ENCODE results near the gene PIP5KL1.

The PIP5KL1 gene

GRCh38 chr9:127878001-127878651, 52.5 kb downstream of the PIP5KL1 start:
- H3K36me3 ChIP-seq (ENCODE audit: control insufficient read depth in 1 of 2, insufficient read depth in 2 of 2, low read length in 2 of 2): no peaks in the 10 kb centered on the region
- H3K27me3 ChIP-seq (ENCODE audit: low read depth, low read length): no peaks in the 10 kb centered on the region
- peaks cover 11 to 48% of the 10 kb centered on the region in 2 donors for H3K4me1 ChIP-seq (ENCODE audit: control insufficient read depth in 1 of 2, insufficient read depth in 2 of 2, low read length in 2 of 2)
- peak overlapping the region; percentile 2 for H3K27ac ChIP-seq (ENCODE audit: low read length)
- H3K9me3 ChIP-seq (ENCODE audit: control insufficient read depth in 1 of 2, low read length in 2 of 2): no peaks in the 10 kb centered on the region
- peak overlapping the region; percentile 59 to 68 for H3K4me3 ChIP-seq (ENCODE audit: low read depth in 1 of 2, low read length in 2 of 2)

GRCh38 chr9:127877566-127877998, 53.0 kb downstream of the PIP5KL1 start, which contains the start of gene AK1:
TSS of gene AK1 (minus strand) at chr9:127877675. CDS start at chr9:127874617, 3,058 bp downstream.
- no peaks in the 10 kb centered on the region for H3K9me3 ChIP-seq (ENCODE audit: control insufficient read depth in 1 of 2, low read length in 2 of 2)
- H3K27ac ChIP-seq (ENCODE audit: low read length): peak within 1 kb of the TSS; percentile 39
- no peaks in the 10 kb centered on the region for H3K27me3 ChIP-seq (ENCODE audit: low read depth, low read length)
- H3K36me3 ChIP-seq (ENCODE audit: control insufficient read depth in 1 of 2, insufficient read depth in 2 of 2, low read length in 2 of 2): peaks cover 0 to 4% of the 10 kb centered on the region in 2 donors
- peak within 1 kb of the TSS; percentile 60 to 68 for H3K4me3 ChIP-seq (ENCODE audit: low read depth in 1 of 2, low read length in 2 of 2)
- peaks cover 11 to 50% of the 10 kb centered on the region in 2 donors for H3K4me1 ChIP-seq (ENCODE audit: control insufficient read depth in 1 of 2, insufficient read depth in 2 of 2, low read length in 2 of 2)

- peaks cover 11 to 50% of the 10 kb centered on the region in 2 donors for H3K4me1 ChIP-seq (ENCODE audit: control insufficient read depth in 1 of 2, insufficient read depth in 2 of 2, low read length in 2 of 2)
Observed at GRCh38 chr9:127876764-127877562, 53.6 kb downstream of the PIP5KL1 start.

GRCh38 chr9:127876026-127876763, 54.4 kb downstream of the PIP5KL1 start:
- peak overlapping the region in 1 of 2 donors; percentile 68 for H3K4me3 ChIP-seq (ENCODE audit: low read depth in 1 of 2, low read length in 2 of 2)
- H3K36me3 ChIP-seq (ENCODE audit: control insufficient read depth in 1 of 2, insufficient read depth in 2 of 2, low read length in 2 of 2): peaks cover 0 to 16% of the 10 kb centered on the region in 2 donors
- H3K27me3 ChIP-seq (ENCODE audit: low read depth, low read length): no peaks in the 10 kb centered on the region
- no peaks in the 10 kb centered on the region for H3K9me3 ChIP-seq (ENCODE audit: control insufficient read depth in 1 of 2, low read length in 2 of 2)
- peaks cover 11 to 50% of the 10 kb centered on the region in 2 donors for H3K4me1 ChIP-seq (ENCODE audit: control insufficient read depth in 1 of 2, insufficient read depth in 2 of 2, low read length in 2 of 2)
- no peak overlapping the region for H3K27ac ChIP-seq (ENCODE audit: low read length)

More at GRCh38 chr9:127876764-127877562, 53.6 kb downstream of the PIP5KL1 start:
- H3K9me3 ChIP-seq (ENCODE audit: control insufficient read depth in 1 of 2, low read length in 2 of 2): no peaks in the 10 kb centered on the region
- peak overlapping the region; percentile 60 to 68 for H3K4me3 ChIP-seq (ENCODE audit: low read depth in 1 of 2, low read length in 2 of 2)
- H3K27ac ChIP-seq (ENCODE audit: low read length): peak overlapping the region; percentile 39
- peaks cover 0 to 8% of the 10 kb centered on the region in 2 donors for H3K36me3 ChIP-seq (ENCODE audit: control insufficient read depth in 1 of 2, insufficient read depth in 2 of 2, low read length in 2 of 2)
- H3K27me3 ChIP-seq (ENCODE audit: low read depth, low read length): no peaks in the 10 kb centered on the region

GRCh38 chr9:127875306-127875966, 55.1 kb downstream of the PIP5KL1 start:
- Histone ChIP-seq H3K27me3 (ENCODE audit: low read depth, low read length) (no peaks in the 10 kb centered on the region), H3K4me3 (ENCODE audit: low read depth in 1 of 2, low read length in 2 of 2) (no peak overlapping the region), H3K36me3 (ENCODE audit: control insufficient read depth in 1 of 2, insufficient read depth in 2 of 2, low read length in 2 of 2) (peaks cover 0 to 23% of the 10 kb centered on the region in 2 donors), H3K27ac (ENCODE audit: low read length) (no peak overlapping the region), H3K9me3 (ENCODE audit: control insufficient read depth in 1 of 2, low read length in 2 of 2) (no peaks in the 10 kb centered on the region), H3K4me1 (ENCODE audit: control insufficient read depth in 1 of 2, insufficient read depth in 2 of 2, low read length in 2 of 2) (peaks cover 11 to 50% of the 10 kb centered on the region in 2 donors)

GRCh38 chr9:127874301-127875221, 56.0 kb downstream of the PIP5KL1 start:
- Histone ChIP-seq H3K27ac (ENCODE audit: low read length) (no peak overlapping the region), H3K9me3 (ENCODE audit: control insufficient read depth in 1 of 2, low read length in 2 of 2) (no peaks in the 10 kb centered on the region), H3K27me3 (ENCODE audit: low read depth, low read length) (no peaks in the 10 kb centered on the region), H3K4me3 (ENCODE audit: low read depth in 1 of 2, low read length in 2 of 2) (peak overlapping the region; percentile 6 to 13), H3K4me1 (ENCODE audit: control insufficient read depth in 1 of 2, insufficient read depth in 2 of 2, low read length in 2 of 2) (peaks cover 11 to 50% of the 10 kb centered on the region in 2 donors), H3K36me3 (ENCODE audit: control insufficient read depth in 1 of 2, insufficient read depth in 2 of 2, low read length in 2 of 2) (peaks cover 0 to 24% of the 10 kb centered on the region in 2 donors)

- peaks cover 11 to 50% of the 10 kb centered on the region in 2 donors for H3K4me1 ChIP-seq (ENCODE audit: control insufficient read depth in 1 of 2, insufficient read depth in 2 of 2, low read length in 2 of 2)
- no peak overlapping the region for H3K27ac ChIP-seq (ENCODE audit: low read length)
- peak overlapping the region; percentile 6 to 13 for H3K4me3 ChIP-seq (ENCODE audit: low read depth in 1 of 2, low read length in 2 of 2)
- H3K9me3 ChIP-seq (ENCODE audit: control insufficient read depth in 1 of 2, low read length in 2 of 2): no peaks in the 10 kb centered on the region
- no peaks in the 10 kb centered on the region for H3K27me3 ChIP-seq (ENCODE audit: low read depth, low read length)
- peaks cover 0 to 24% of the 10 kb centered on the region in 2 donors for H3K36me3 ChIP-seq (ENCODE audit: control insufficient read depth in 1 of 2, insufficient read depth in 2 of 2, low read length in 2 of 2)
Observed at GRCh38 chr9:127873886-127874285, 56.7 kb downstream of the PIP5KL1 start.

GRCh38 chr9:127873223-127873691, 57.3 kb downstream of the PIP5KL1 start:
- Histone ChIP-seq H3K4me3 (ENCODE audit: low read depth in 1 of 2, low read length in 2 of 2) (peak overlapping the region in 1 of 2 donors; percentile 6), H3K4me1 (ENCODE audit: control insufficient read depth in 1 of 2, insufficient read depth in 2 of 2, low read length in 2 of 2) (peaks cover 10 to 48% of the 10 kb centered on the region in 2 donors), H3K36me3 (ENCODE audit: control insufficient read depth in 1 of 2, insufficient read depth in 2 of 2, low read length in 2 of 2) (peaks cover 0 to 24% of the 10 kb centered on the region in 2 donors), H3K9me3 (ENCODE audit: control insufficient read depth in 1 of 2, low read length in 2 of 2) (no peaks in the 10 kb centered on the region), H3K27ac (ENCODE audit: low read length) (no peak overlapping the region), H3K27me3 (ENCODE audit: low read depth, low read length) (no peaks in the 10 kb centered on the region)

GRCh38 chr9:127872369-127873222, 58.0 kb downstream of the PIP5KL1 start:
- Histone ChIP-seq H3K36me3 (ENCODE audit: control insufficient read depth in 1 of 2, insufficient read depth in 2 of 2, low read length in 2 of 2) (peaks cover 6 to 31% of the 10 kb centered on the region in 2 donors), H3K4me1 (ENCODE audit: control insufficient read depth in 1 of 2, insufficient read depth in 2 of 2, low read length in 2 of 2) (peaks cover 5 to 43% of the 10 kb centered on the region in 2 donors), H3K27me3 (ENCODE audit: low read depth, low read length) (no peaks in the 10 kb centered on the region), H3K27ac (ENCODE audit: low read length) (no peak overlapping the region), H3K9me3 (ENCODE audit: control insufficient read depth in 1 of 2, low read length in 2 of 2) (no peaks in the 10 kb centered on the region), H3K4me3 (ENCODE audit: low read depth in 1 of 2, low read length in 2 of 2) (no peak overlapping the region)

All from muscle layer of duodenum (tissue), 2 donors.